Spleen (tissue), 11 donors: ENCODE measurements around the gene DAAM2. TPM values are rescaled to one million over a fixed set of nuclear protein-coding genes. Genes with fewer than 3 reads are reported as not detected.
A peak's percentile ranks its signal among the peaks of the same experiment; 100 is the strongest.

Experiments used
- DNase-seq: peaks from one replicate; pipeline ENCODE4 v3.0.0-alpha.2; 2020
- H3K27ac ChIP-seq, 8 donors: fragments of 200-600 bp; sonication (generic) in 7 of 8; 1 replicate in 4 of 8; 2 replicates in 4 of 8; pipeline versions ENCODE4 v1.5.0 to v1.8.0; 2016 to 2021; ENCODE audit warnings: inconsistent platforms in 4 of 8, mild to moderate bottlenecking in 4 of 8, moderate library complexity in 1 of 8
- H3K27me3 ChIP-seq, 7 donors: fragments of 200-600 bp; sonication (generic) in 6 of 7; replicated peaks in 1 of 7; 1 replicate in 4 of 7; 2 replicates in 3 of 7; pipeline versions ENCODE4 v1.5.0 to v1.8.0; 2016 to 2021; ENCODE audit warnings: inconsistent platforms in 3 of 7, mild to moderate bottlenecking in 1 of 7
- H3K36me3 ChIP-seq, 6 donors: fragments of 200-600 bp; sonication (generic) in 5 of 6; 1 replicate in 4 of 6; 2 replicates in 2 of 6; pipeline versions ENCODE4 v1.5.0 to v1.8.0; 2016 to 2021; ENCODE audit warnings: inconsistent platforms in 2 of 6
- H3K4me1 ChIP-seq, 6 donors: fragments of 200-600 bp; sonication (generic) in 5 of 6; 1 replicate in 3 of 6; 2 replicates in 3 of 6; pipeline versions ENCODE4 v1.5.0 to v1.8.0; 2016 to 2021; ENCODE audit warnings: inconsistent platforms in 3 of 6
- H3K4me3 ChIP-seq, 8 donors: fragments of 200-600 bp; sonication (generic) in 7 of 8; 1 replicate in 4 of 8; 2 replicates in 4 of 8; pipeline versions ENCODE4 v1.5.0 to v1.8.0; 2016 to 2021; ENCODE audit warnings: inconsistent platforms in 4 of 8, mild to moderate bottlenecking in 4 of 8, moderate library complexity in 2 of 8
- H3K9me3 ChIP-seq, 8 donors: fragments of 200-600 bp; sonication (generic) in 7 of 8; 1 replicate in 4 of 8; 2 replicates in 4 of 8; pipeline versions ENCODE4 v1.5.0 to v1.8.0; 2016 to 2021; ENCODE audit warnings: inconsistent platforms in 4 of 8
- CTCF ChIP-seq, 11 experiments: fragments of 200-600 bp in 7 of 11; fragments of 450-650 bp in 4 of 11; sonication (generic) in 4 of 11; IDR thresholded peaks in 8 of 11; conservative IDR thresholded peaks in 3 of 11; 1 replicate in 7 of 11; 2 replicates in 4 of 11; pipeline versions ENCODE4 v1.4.0 to v1.8.0; 2016 to 2021; ENCODE audit warnings: antibody characterized with exemption in 11 of 11, inconsistent platforms in 4 of 11, mild to moderate bottlenecking in 1 of 11
- POLR2A ChIP-seq, 3 donors: fragments of 450-650 bp; IDR thresholded peaks; one replicate each; pipeline ENCODE4 v1.5.1; 2017; ENCODE audit warnings: antibody characterized with exemption in 3 of 3, mild to moderate bottlenecking in 1 of 3
- POLR2AphosphoS5 ChIP-seq, 3 donors: sonication (generic); formaldehyde crosslinking; IDR thresholded peaks; one replicate each; pipeline ENCODE4 v1.5.1; 2017; ENCODE audit warnings: antibody characterized with exemption in 3 of 3
- WGBS, 5 donors: extraction: QIAGEN DNeasy Blood & Tissue Kit in 3 of 5; methylation state at CpG; one replicate each; pipeline versions ENCODE4 v1.1.5 to v1.1.7; 2013 to 2018; 5-methylcytosine and 5-hydroxymethylcytosine counted together
- intact Hi-C: fragments of 100-400 bp; cut with DNase I; formaldehyde crosslinking; loops from one replicate; pipeline ENCODE4 v1.15.0; 2023; ENCODE audit warnings: low total_unique reads
- polyA plus RNA-seq, 3 donors: library from polyadenylated mRNA; stranded (reverse); fragments of 200-250 nt; gene quantifications; one replicate each; pipeline ENCODE4 v1.2.1, GENCODE V29; 2013
- total RNA-seq, 7 donors: library from RNA; depleted of rRNA in 3 of 7; stranded (reverse); fragments of >200 nt in 3 of 7; fragmentation: NEBNext Ultra II Directional in 4 of 7; extraction: Animal tissue kit (Norgen Biotek cat#: 25700) in 4 of 7; gene quantifications; one replicate each; pipeline versions ENCODE4 v1.1.0 to v1.2.1, GENCODE V29; 2016 to 2021
- donor health status: healthy with polysubstance abuse.
- donor health status: DM: no; HTN: no; CAD: no; lungs with moderate emphysema.
- donor health status: DM: no; HTN: no; CAD: no.
- donor health status: Bipolar disorder and iron deficiency.
- donor health status: healthy.
- donor health status: DM: no; HTN: no; CAD: no.
- donor health status: DM: yes; HTN: yes; CAD: no.

DAAM2 gene
- total and polyA plus RNA-seq, 10 donors = 6.0 to 115 (median 73.8) TPM

- intact Hi-C loops = no loop called here
- no peak overlapping the region for H3K4me3 ChIP-seq
- H3K36me3 ChIP-seq = no peaks in the 10 kb centered on the region
- H3K27me3 ChIP-seq = peaks cover 0 to 9% (median 0%) of the 10 kb centered on the region in 7 donors
- H3K27ac ChIP-seq = peak overlapping the region in 1 of 8 donors; percentile 94
- WGBS, 5 donors = 65 to 79% (median 74%) methylated on average over 3 of the region's 3 CpGs
- DNase-seq = no peak
- H3K4me1 ChIP-seq = peaks cover 0 to 81% (median 20%) of the 10 kb centered on the region in 6 donors
- TF ChIP-seq POLR2AphosphoS5 (IDR thresholded peaks at IDR 0.05) (no peak), POLR2A (IDR thresholded peaks at IDR 0.05) (no peak), CTCF (IDR thresholded peaks at IDR 0.05 in 8 of 11, conservative IDR thresholded peaks at IDR 0.05 in 3 of 11) (no peak)
- H3K9me3 ChIP-seq = no peaks in the 10 kb centered on the region
These were observed 23.2 kb downstream of the DAAM2 start for GRCh38 chr6:39815356-39815755.

GRCh38 chr6:39816747-39817146 lies 24.6 kb downstream of the DAAM2 start:
- Histone ChIP-seq H3K27me3 (peaks cover 0 to 5% (median 0%) of the 10 kb centered on the region in 7 donors), H3K36me3 (no peaks in the 10 kb centered on the region), H3K9me3 (no peaks in the 10 kb centered on the region), H3K4me3 (no peak overlapping the region), H3K27ac (peak overlapping the region in 4 of 8 donors; percentile 44 to 94 (median 69)), H3K4me1 (peaks cover 0 to 89% (median 24%) of the 10 kb centered on the region in 6 donors)
- DNase-seq = no peak
- TF ChIP-seq POLR2AphosphoS5 (IDR thresholded peaks at IDR 0.05) = no peak
- no peak for TF ChIP-seq POLR2A (IDR thresholded peaks at IDR 0.05)
- no peak for TF ChIP-seq CTCF (IDR thresholded peaks at IDR 0.05 in 8 of 11, conservative IDR thresholded peaks at IDR 0.05 in 3 of 11)
- 72 to 84% (median 79%) methylated on average over 7 of the region's 7 CpGs for WGBS, 5 donors
- intact Hi-C loops = no loop called here

- peak overlapping the region in 7 of 8 donors; percentile 54 to 94 (median 90) for H3K27ac ChIP-seq
- intact Hi-C loops = no loop called here
- H3K4me1 ChIP-seq = peaks cover 0 to 82% (median 25%) of the 10 kb centered on the region in 6 donors
- H3K4me3 ChIP-seq = peak overlapping the region in 1 of 8 donors; percentile 30
- WGBS, 5 donors = 42 to 85% (median 48%) methylated on average over 2 of the region's 2 CpGs
- no peak for TF ChIP-seq CTCF (IDR thresholded peaks at IDR 0.05 in 8 of 11, conservative IDR thresholded peaks at IDR 0.05 in 3 of 11)
- peak in 1 of 3 donors; percentile 10 for TF ChIP-seq POLR2AphosphoS5 (IDR thresholded peaks at IDR 0.05)
- TF ChIP-seq POLR2A (IDR thresholded peaks at IDR 0.05) = no peak
- H3K27me3 ChIP-seq = no peaks in the 10 kb centered on the region
- H3K9me3 ChIP-seq = no peaks in the 10 kb centered on the region
- DNase-seq = no peak
- H3K36me3 ChIP-seq = no peaks in the 10 kb centered on the region
These were observed 26.5 kb downstream of the DAAM2 start for GRCh38 chr6:39818695-39819094.

GRCh38 chr6:39819228-39819627 lies 27.1 kb downstream of the DAAM2 start:
- Histone ChIP-seq H3K27ac (peak overlapping the region in 7 of 8 donors; percentile 54 to 94 (median 90)), H3K27me3 (no peaks in the 10 kb centered on the region), H3K4me3 (peak overlapping the region in 2 of 8 donors; percentile 4 to 30), H3K36me3 (no peaks in the 10 kb centered on the region), H3K9me3 (no peaks in the 10 kb centered on the region), H3K4me1 (peaks cover 0 to 83% (median 26%) of the 10 kb centered on the region in 6 donors)
- intact Hi-C loops = no loop called here
- DNase-seq = no peak
- 50 to 83% (median 67%) methylated on average over 1 of the region's 1 CpG for WGBS, 5 donors
- no peak for TF ChIP-seq CTCF (IDR thresholded peaks at IDR 0.05 in 8 of 11, conservative IDR thresholded peaks at IDR 0.05 in 3 of 11)
- no peak for TF ChIP-seq POLR2A (IDR thresholded peaks at IDR 0.05)
- TF ChIP-seq POLR2AphosphoS5 (IDR thresholded peaks at IDR 0.05) = peak in 1 of 3 donors; percentile 19
